PC-9 (cell line): ENCODE results near the gene NGEF. TPM values are rescaled to one million over a fixed set of nuclear protein-coding genes. Genes with fewer than 3 reads are reported as not detected.

ENCODE experiments used
- BruUV-seq: library from RNA; stranded (reverse); fragments of 400-500 nt; replicated peaks from 2 replicates; lab custom pipeline; 2021; lab: Mats Ljungman, UMichigan
- CTCF ChIA-PET: fragments of 300-600 bp; sonication (Branson Sonifier 250); formaldehyde crosslinking; loops from one replicate; lab custom pipeline; 2022; ENCODE audit warnings: antibody characterized with exemption; lab: Charles Lee
- POLR2A ChIA-PET: fragments of 300-600 bp; sonication (Branson Sonifier 250); formaldehyde crosslinking; loops from one replicate; lab custom pipeline; 2022; ENCODE audit warnings: antibody characterized with exemption; ENCODE audit not compliant: unreplicated experiment; lab: Charles Lee
- DNase-seq, 2 experiments: peaks; one replicate each; pipeline versions ENCODE4 v3.0.0 to v3.0.0-alpha.2; 2015 to 2022; ENCODE audit warnings: mixed read lengths in 1 of 2
- H2AFZ ChIP-seq: fragments of 200-600 bp; sonication (generic); 2 replicates; pipeline ENCODE4 v1.8.1; 2017; ENCODE audit warnings: antibody characterized with exemption
- H3F3A ChIP-seq: fragments of 200-600 bp; sonication (generic); 2 replicates; pipeline ENCODE4 v1.8.1; 2017; ENCODE audit warnings: antibody characterized with exemption, mild to moderate bottlenecking, low read depth; ENCODE audit not compliant: insufficient read depth
- H3K27ac ChIP-seq: fragments of 200-600 bp; sonication (generic); 2 replicates; pipeline ENCODE4 v1.6.1; 2016; ENCODE audit warnings: mixed run types
- H3K27me3 ChIP-seq: fragments of 200-600 bp; sonication (generic); 2 replicates; pipeline ENCODE4 v1.6.1; 2016; ENCODE audit warnings: low read depth, mixed run types; ENCODE audit not compliant: insufficient read depth
- H3K36me3 ChIP-seq: fragments of 200-600 bp; sonication (generic); 2 replicates; pipeline ENCODE4 v1.6.1; 2016; ENCODE audit warnings: low read depth, mixed run types
- H3K4me1 ChIP-seq: fragments of 200-600 bp; sonication (generic); replicated peaks from 2 replicates; pipeline ENCODE4 v1.6.1; 2016; ENCODE audit warnings: mixed run types; ENCODE audit not compliant: insufficient read depth
- H3K4me2 ChIP-seq: fragments of 200-600 bp; sonication (generic); 2 replicates; pipeline ENCODE4 v1.6.1; 2017; ENCODE audit warnings: mixed run types
- H3K4me3 ChIP-seq: fragments of 200-600 bp; sonication (generic); 2 replicates; pipeline ENCODE4 v1.6.1; 2016; ENCODE audit warnings: mixed run types
- H3K79me2 ChIP-seq: fragments of 200-600 bp; sonication (generic); 2 replicates; pipeline ENCODE4 v1.6.1; 2017; ENCODE audit warnings: low read depth, mixed run types
- H3K9me2 ChIP-seq: fragments of 200-600 bp; sonication (generic); 2 replicates; pipeline ENCODE4 v1.8.1; 2017; ENCODE audit warnings: mild to moderate bottlenecking; ENCODE audit not compliant: insufficient read depth
- H3K9me3 ChIP-seq: fragments of 200-600 bp; sonication (generic); 2 replicates; pipeline ENCODE4 v1.8.1; 2016; ENCODE audit warnings: low read depth; ENCODE audit not compliant: insufficient read depth
- H4K20me1 ChIP-seq: fragments of 200-600 bp; sonication (generic); 2 replicates; pipeline ENCODE4 v1.8.1; 2017; ENCODE audit not compliant: insufficient read depth
- CTCF ChIP-seq: fragments of 200-600 bp; sonication (generic); conservative IDR thresholded peaks from 2 replicates; pipeline ENCODE4 v1.6.1; 2017; ENCODE audit warnings: mixed run types, antibody characterized with exemption, mild to moderate bottlenecking, moderate library complexity
- EZH2 ChIP-seq: fragments of 200-600 bp; sonication (generic); IDR thresholded peaks from 2 replicates; pipeline ENCODE4 v1.8.0; 2017; ENCODE audit warnings: antibody characterized with exemption, low read depth
- intact Hi-C: fragments of 100-400 bp; cut with micrococcal nuclease; formaldehyde crosslinking; loops from one replicate; pipeline ENCODE4 v1.10.0; 2022; ENCODE audit not compliant: unreplicated experiment
- total RNA-seq: library from RNA; stranded (reverse); gene quantifications from 2 replicates; pipeline ENCODE4 v1.2.3, GENCODE V29; 2021

Gene NGEF
- total RNA-seq, 1 experiment from 2014 or later = 55.3 TPM

- Histone ChIP-seq H3F3A (no peaks in the 10 kb centered on the region), H3K4me2 (peak overlapping the region; percentile 65), H3K36me3 (no peaks in the 10 kb centered on the region), H3K27ac (no peak overlapping the region), H2AFZ (no peak overlapping the region), H4K20me1 (no peaks in the 10 kb centered on the region), H3K4me1 (no peaks in the 10 kb centered on the region), H3K79me2 (no peaks in the 10 kb centered on the region), H3K9me3 (no peaks in the 10 kb centered on the region), H3K4me3 (peak overlapping the region; percentile 46; the same call in 1 of the 2 replicates), H3K27me3 (no peaks in the 10 kb centered on the region), H3K9me2 (no peaks in the 10 kb centered on the region)
- peak in 1 of 2 experiments; percentile 37 for DNase-seq
- POLR2A ChIA-PET = no interaction called here
- BruUV-seq = no TSS peak
- intact Hi-C loops = no loop called here
- CTCF ChIA-PET = interaction anchor here (0.5 kb wide), 1 partner anchor 125 kb away, joined by 3 read pairs; no protein-coding TSS in a partner anchor
- no peak for TF ChIP-seq CTCF
- no peak for TF ChIP-seq EZH2
These were observed 85.1 kb downstream of the NGEF start for GRCh38 chr2:232927793-232928550.

GRCh38 chr2:232927032-232927792, 85.8 kb downstream of the NGEF start:
- POLR2A ChIA-PET = no interaction called here
- H4K20me1 ChIP-seq = no peaks in the 10 kb centered on the region
- H3K9me3 ChIP-seq = no peaks in the 10 kb centered on the region
- H3F3A ChIP-seq = no peaks in the 10 kb centered on the region
- H3K27ac ChIP-seq = no peak overlapping the region
- BruUV-seq = no TSS peak
- peak overlapping the region; percentile 65 for H3K4me2 ChIP-seq
- CTCF ChIA-PET = no interaction called here
- H3K36me3 ChIP-seq = no peaks in the 10 kb centered on the region
- no peak for DNase-seq
- H3K79me2 ChIP-seq = no peaks in the 10 kb centered on the region
- no peak overlapping the region for H2AFZ ChIP-seq
- peak overlapping the region; percentile 46; the same call in 1 of the 2 replicates for H3K4me3 ChIP-seq
- intact Hi-C loops = no loop called here
- no peaks in the 10 kb centered on the region for H3K4me1 ChIP-seq
- TF ChIP-seq CTCF = no peak
- H3K27me3 ChIP-seq = no peaks in the 10 kb centered on the region
- no peaks in the 10 kb centered on the region for H3K9me2 ChIP-seq

GRCh38 chr2:232926431-232926939, 86.6 kb downstream of the NGEF start:
- Histone ChIP-seq H3K4me3 (no peak overlapping the region), H3K79me2 (no peaks in the 10 kb centered on the region), H3K36me3 (no peaks in the 10 kb centered on the region), H3F3A (no peaks in the 10 kb centered on the region), H3K27ac (no peak overlapping the region), H3K9me3 (no peaks in the 10 kb centered on the region), H3K9me2 (no peaks in the 10 kb centered on the region), H2AFZ (no peak overlapping the region), H3K4me1 (no peaks in the 10 kb centered on the region), H4K20me1 (no peaks in the 10 kb centered on the region), H3K27me3 (no peaks in the 10 kb centered on the region), H3K4me2 (no peak overlapping the region)
- intact Hi-C loops = no loop called here
- no TSS peak for BruUV-seq
- TF ChIP-seq CTCF (no peak), EZH2 (no peak)
- ChIA-PET CTCF (no interaction called here), POLR2A (no interaction called here)
- no peak for DNase-seq
